Inflammatory macrophage treated with lipopolysaccharide for 4 hours (primary cell): ENCODE results near the gene RASGEF1C.
A peak's percentile ranks its signal among the peaks of the same experiment; 100 is the strongest.
"Not testable (repeated sequence)": the region's sequence is repeated elsewhere in the genome, so short reads cannot be mapped to it uniquely, and the experiment has no call there.

Source experiments
- DNase-seq: peaks from one replicate; pipeline ENCODE4 v3.0.0-alpha.2; 2020

Gene RASGEF1C

GRCh38 chr5:180098991-180099732 is 109.8 kb downstream of the RASGEF1C start:
- no peak for DNase-seq

- no peak for DNase-seq
These were observed 110.5 kb downstream of the RASGEF1C start for GRCh38 chr5:180098526-180098925.

- no peak for DNase-seq
These were observed 111.1 kb downstream of the RASGEF1C start for GRCh38 chr5:180097926-180098325.

- DNase-seq = no peak
These were observed 111.7 kb downstream of the RASGEF1C start for GRCh38 chr5:180097163-180097894.

GRCh38 chr5:180096616-180097015 is 112.4 kb downstream of the RASGEF1C start:
- no peak for DNase-seq

- DNase-seq = no peak
These were observed 113.5 kb downstream of the RASGEF1C start for GRCh38 chr5:180095545-180095944.

- peak; percentile 92 for DNase-seq
These were observed 115.2 kb downstream of the RASGEF1C start for GRCh38 chr5:180093651-180094382.

GRCh38 chr5:180093241-180093640 is 115.8 kb downstream of the RASGEF1C start:
- DNase-seq = no peak

- DNase-seq = peak; percentile 42
These were observed 118.1 kb downstream of the RASGEF1C start for GRCh38 chr5:180090769-180091546.

- peak; percentile 75 for DNase-seq
These were observed 118.8 kb downstream of the RASGEF1C start for GRCh38 chr5:180090098-180090768.

GRCh38 chr5:180089628-180090027 is 119.4 kb downstream of the RASGEF1C start:
- not testable (repeated sequence) for DNase-seq

- no peak for DNase-seq
These were observed 120.5 kb downstream of the RASGEF1C start for GRCh38 chr5:180088561-180088960.

- DNase-seq = no peak
These were observed 122.1 kb downstream of the RASGEF1C start for GRCh38 chr5:180086816-180087399.

- no peak for DNase-seq
These were observed 123.2 kb downstream of the RASGEF1C start for GRCh38 chr5:180085837-180086236.

- peak; percentile 44 for DNase-seq
These were observed 124.1 kb downstream of the RASGEF1C start for GRCh38 chr5:180084638-180085561.

- DNase-seq = no peak
These were observed 125.4 kb downstream of the RASGEF1C start for GRCh38 chr5:180083529-180084060.

- no peak for DNase-seq
These were observed 126.2 kb downstream of the RASGEF1C start for GRCh38 chr5:180082633-180083420.

- DNase-seq = no peak
These were observed 127.5 kb downstream of the RASGEF1C start for GRCh38 chr5:180081481-180081880.

- no peak for DNase-seq
These were observed 128.3 kb downstream of the RASGEF1C start for GRCh38 chr5:180080486-180081280.
